HG02759 (cell line): Measurements from ENCODE around the gene RPAP3.
"Not testable (repeated sequence)": the region's sequence is repeated elsewhere in the genome, so short reads cannot be mapped to it uniquely, and the experiment has no call there.

Experiments
- ATAC-seq: cut with Tn5 transposase; IDR thresholded peaks from one replicate; pipeline ENCODE4 v1.9.1; 2021; ENCODE audit warnings: mild to moderate bottlenecking, moderate library complexity; ENCODE audit not compliant: unreplicated experiment

RPAP3 gene

GRCh38 chr12:47687636-47688035 lies 18.2 kb downstream of the RPAP3 start:
- no peak for ATAC-seq

- ATAC-seq: no peak
These were observed 19.1 kb downstream of the RPAP3 start for GRCh38 chr12:47686645-47687240.

- ATAC-seq: no peak
These were observed 26.0 kb downstream of the RPAP3 start for GRCh38 chr12:47679785-47680184.

GRCh38 chr12:47672068-47672467 lies 33.8 kb downstream of the RPAP3 start:
- no peak for ATAC-seq

GRCh38 chr12:47667935-47668334 lies 37.9 kb downstream of the RPAP3 start:
- ATAC-seq: not testable (repeated sequence)

- ATAC-seq: no peak
These were observed 53.2 kb downstream of the RPAP3 start for GRCh38 chr12:47652521-47653234.

GRCh38 chr12:47651368-47652254 lies 54.2 kb downstream of the RPAP3 start:
- ATAC-seq: peak; percentile 79

- ATAC-seq: peak; percentile 62
These were observed 55.4 kb downstream of the RPAP3 start for GRCh38 chr12:47650469-47650868.

- ATAC-seq: no peak
These were observed 56.4 kb downstream of the RPAP3 start for GRCh38 chr12:47649381-47649780.

- ATAC-seq: no peak
These were observed 57.7 kb downstream of the RPAP3 start for GRCh38 chr12:47648056-47648579.

- not testable (repeated sequence) for ATAC-seq
These were observed 63.5 kb downstream of the RPAP3 start for GRCh38 chr12:47642310-47642709.

GRCh38 chr12:47636908-47637780 lies 68.7 kb downstream of the RPAP3 start:
- no peak for ATAC-seq

- ATAC-seq: not testable (repeated sequence)
These were observed 70.1 kb downstream of the RPAP3 start for GRCh38 chr12:47635770-47636169.

GRCh38 chr12:47634127-47634526 lies 71.7 kb downstream of the RPAP3 start:
- no peak for ATAC-seq

GRCh38 chr12:47621960-47622359 lies 83.9 kb downstream of the RPAP3 start:
- ATAC-seq: no peak

GRCh38 chr12:47617476-47617875 lies 88.4 kb downstream of the RPAP3 start:
- no peak for ATAC-seq

- ATAC-seq: no peak
These were observed 89.4 kb downstream of the RPAP3 start for GRCh38 chr12:47616440-47616839.

GRCh38 chr12:47615711-47616110 lies 90.1 kb downstream of the RPAP3 start:
- no peak for ATAC-seq

GRCh38 chr12:47614521-47614920 lies 91.3 kb downstream of the RPAP3 start:
- no peak for ATAC-seq

GRCh38 chr12:47612953-47613352 lies 92.9 kb downstream of the RPAP3 start:
- no peak for ATAC-seq
